Vagina (tissue), 2 donors: Measurements from ENCODE around the gene STK32B. TPM values are rescaled to one million over a fixed set of nuclear protein-coding genes. Genes with fewer than 3 reads are reported as not detected.
A peak's percentile ranks its signal among the peaks of the same experiment; 100 is the strongest.

ENCODE experiments used
- DNase-seq, 2 donors: peaks; one replicate each; pipeline ENCODE4 v3.0.0-alpha.2; 2017; ENCODE audit errors: extremely low spot score in 2 of 2
- H3K27ac ChIP-seq: fragments of 200-600 bp; sonication (generic); one replicate; pipeline ENCODE4 v1.5.1; 2019
- H3K27me3 ChIP-seq: fragments of 200-600 bp; sonication (generic); one replicate; pipeline ENCODE4 v1.5.1; 2019
- H3K36me3 ChIP-seq, 2 donors: fragments of 200-600 bp; sonication (generic); one replicate each; pipeline ENCODE4 v1.5.1; 2017 to 2019
- H3K4me1 ChIP-seq: fragments of 200-600 bp; sonication (generic); one replicate; pipeline ENCODE4 v1.5.1; 2019
- H3K4me3 ChIP-seq, 2 donors: fragments of 200-600 bp; sonication (generic); 1 replicate in 1 of 2; 2 replicates in 1 of 2; pipeline ENCODE4 v1.5.1; 2016 to 2019
- H3K9me3 ChIP-seq: fragments of 200-600 bp; sonication (generic); one replicate; pipeline ENCODE4 v1.5.1; 2019
- POLR2A ChIP-seq, 2 donors: fragments of 450-650 bp; IDR thresholded peaks; one replicate each; pipeline ENCODE4 v1.6.1; 2017; ENCODE audit warnings: antibody characterized with exemption in 2 of 2, mild to moderate bottlenecking in 2 of 2, moderate library complexity in 2 of 2
- POLR2AphosphoS5 ChIP-seq, 2 donors: sonication (generic); formaldehyde crosslinking; IDR thresholded peaks; one replicate each; pipeline ENCODE4 v1.9.0; 2017; ENCODE audit warnings: antibody characterized with exemption in 2 of 2, mild to moderate bottlenecking in 2 of 2, low read depth in 1 of 2; ENCODE audit not compliant: insufficient read depth in 1 of 2
- intact Hi-C: fragments of 100-400 bp; cut with DNase I; formaldehyde crosslinking; loops from one replicate; pipeline ENCODE4 v1.15.1; 2023
- total RNA-seq: library from RNA; depleted of rRNA; stranded (reverse); fragments of >200 nt; gene quantifications from one replicate; pipeline ENCODE4 v1.2.3, GENCODE V29; 2016
- TF ChIP-seq, protein P1 (sequence below), 3 experiments: fragments of 450-650 bp in 2 of 3; fragments of 200-600 bp in 1 of 3; sonication (generic) in 1 of 3; IDR thresholded peaks; one replicate each; pipeline ENCODE4 v1.5.1; 2017 to 2019; ENCODE audit warnings: antibody characterized with exemption in 3 of 3, mild to moderate bottlenecking in 2 of 3, moderate library complexity in 2 of 3

The STK32B gene
- total RNA-seq, 1 donor from 2014 or later = 6.4 TPM

DNA sequence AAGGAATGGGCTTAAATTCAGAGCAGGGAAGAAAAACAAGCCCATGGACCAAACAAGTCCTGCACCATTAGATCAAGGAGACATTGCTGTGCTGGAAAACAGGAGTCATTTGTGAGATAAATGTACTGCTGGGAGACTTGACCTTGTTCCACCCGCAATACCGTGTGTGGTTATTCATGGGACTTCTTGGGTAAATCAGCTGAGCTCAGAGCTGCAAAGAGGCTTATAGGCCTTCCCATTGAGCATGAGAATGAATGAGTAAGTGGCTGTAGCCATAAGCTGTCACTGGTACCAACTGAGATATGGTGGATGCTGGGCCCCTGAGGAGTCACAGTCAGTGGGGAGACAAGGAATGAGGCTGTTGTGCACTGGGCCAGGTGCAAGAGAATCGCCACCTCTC, 29.7 kb upstream of the STK32B start:
- Histone ChIP-seq H3K4me1 (peaks cover 6% of the 10 kb centered on the region), H3K27ac (no peak overlapping the region), H3K4me3 (no peak overlapping the region), H3K27me3 (no peaks in the 10 kb centered on the region), H3K36me3 (no peaks in the 10 kb centered on the region), H3K9me3 (no peaks in the 10 kb centered on the region)
- DNase-seq = no peak
- TF ChIP-seq POLR2AphosphoS5 (IDR thresholded peaks at IDR 0.05; ENCODE audit: insufficient read depth in 1 of 2, low read depth in 1 of 2) = no peak
- TF ChIP-seq, protein P1, sequence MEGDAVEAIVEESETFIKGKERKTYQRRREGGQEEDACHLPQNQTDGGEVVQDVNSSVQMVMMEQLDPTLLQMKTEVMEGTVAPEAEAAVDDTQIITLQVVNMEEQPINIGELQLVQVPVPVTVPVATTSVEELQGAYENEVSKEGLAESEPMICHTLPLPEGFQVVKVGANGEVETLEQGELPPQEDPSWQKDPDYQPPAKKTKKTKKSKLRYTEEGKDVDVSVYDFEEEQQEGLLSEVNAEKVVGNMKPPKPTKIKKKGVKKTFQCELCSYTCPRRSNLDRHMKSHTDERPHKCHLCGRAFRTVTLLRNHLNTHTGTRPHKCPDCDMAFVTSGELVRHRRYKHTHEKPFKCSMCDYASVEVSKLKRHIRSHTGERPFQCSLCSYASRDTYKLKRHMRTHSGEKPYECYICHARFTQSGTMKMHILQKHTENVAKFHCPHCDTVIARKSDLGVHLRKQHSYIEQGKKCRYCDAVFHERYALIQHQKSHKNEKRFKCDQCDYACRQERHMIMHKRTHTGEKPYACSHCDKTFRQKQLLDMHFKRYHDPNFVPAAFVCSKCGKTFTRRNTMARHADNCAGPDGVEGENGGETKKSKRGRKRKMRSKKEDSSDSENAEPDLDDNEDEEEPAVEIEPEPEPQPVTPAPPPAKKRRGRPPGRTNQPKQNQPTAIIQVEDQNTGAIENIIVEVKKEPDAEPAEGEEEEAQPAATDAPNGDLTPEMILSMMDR (IDR thresholded peaks at IDR 0.05) = no peak
- no peak for TF ChIP-seq POLR2A (IDR thresholded peaks at IDR 0.05)
- intact Hi-C loops = no loop called here

DNA sequence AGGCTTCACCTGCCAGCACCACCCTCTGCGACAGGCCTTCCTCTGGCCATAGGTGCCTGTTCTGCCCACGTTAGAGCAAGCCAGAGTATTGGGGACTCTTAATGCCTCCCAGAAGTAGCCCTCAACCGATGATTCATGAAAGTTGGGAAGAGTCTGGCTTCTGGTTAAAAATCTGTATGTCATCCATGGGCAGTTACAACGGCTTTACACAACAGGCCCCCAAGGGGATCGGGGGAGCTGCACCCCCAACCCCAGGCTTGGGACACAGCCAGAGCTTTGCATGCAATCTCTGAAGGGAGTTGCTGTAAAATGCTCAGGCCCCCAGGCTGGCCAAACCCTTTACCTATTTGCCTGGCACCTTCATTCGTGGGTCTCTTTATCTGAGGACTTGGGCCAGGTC, 26.6 kb upstream of the STK32B start:
- no peaks in the 10 kb centered on the region for H3K27me3 ChIP-seq
- H3K36me3 ChIP-seq = no peaks in the 10 kb centered on the region
- DNase-seq = peak; percentile 16 to 80
- H3K27ac ChIP-seq = no peak overlapping the region
- no peak overlapping the region for H3K4me3 ChIP-seq
- no peak for TF ChIP-seq POLR2AphosphoS5 (IDR thresholded peaks at IDR 0.05; ENCODE audit: insufficient read depth in 1 of 2, low read depth in 1 of 2)
- no peak for TF ChIP-seq POLR2A (IDR thresholded peaks at IDR 0.05)
- TF ChIP-seq, protein P1 (IDR thresholded peaks at IDR 0.05) = no peak
- H3K9me3 ChIP-seq = no peaks in the 10 kb centered on the region
- H3K4me1 ChIP-seq = no peaks in the 10 kb centered on the region
- intact Hi-C loops = no loop called here

DNA sequence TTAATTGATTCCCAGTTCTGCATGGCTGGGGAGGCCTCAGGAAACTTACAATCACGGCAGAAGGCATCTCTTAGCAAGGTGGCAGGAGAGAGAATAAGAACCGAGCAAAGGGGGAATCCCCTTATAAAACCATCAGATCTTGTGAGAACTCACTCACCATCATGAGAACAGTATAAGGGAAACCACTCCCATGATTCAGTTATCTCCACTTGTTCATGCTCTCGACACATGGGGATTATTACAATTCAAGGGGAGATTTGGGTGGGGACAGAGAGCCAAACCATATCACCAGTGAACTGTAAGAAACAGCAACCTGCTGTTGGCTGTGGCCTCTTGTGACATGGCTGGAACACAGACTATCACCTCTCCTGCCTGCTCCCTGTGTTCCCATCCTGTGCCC, 24.9 kb upstream of the STK32B start:
- Histone ChIP-seq H3K9me3 (no peaks in the 10 kb centered on the region), H3K4me1 (no peaks in the 10 kb centered on the region), H3K27me3 (no peaks in the 10 kb centered on the region), H3K27ac (no peak overlapping the region), H3K4me3 (no peak overlapping the region), H3K36me3 (no peaks in the 10 kb centered on the region)
- no peak for TF ChIP-seq POLR2AphosphoS5 (IDR thresholded peaks at IDR 0.05; ENCODE audit: insufficient read depth in 1 of 2, low read depth in 1 of 2)
- no peak for TF ChIP-seq POLR2A (IDR thresholded peaks at IDR 0.05)
- TF ChIP-seq, protein P1 (IDR thresholded peaks at IDR 0.05) = no peak
- no peak for DNase-seq
- intact Hi-C loops = no loop called here

DNA sequence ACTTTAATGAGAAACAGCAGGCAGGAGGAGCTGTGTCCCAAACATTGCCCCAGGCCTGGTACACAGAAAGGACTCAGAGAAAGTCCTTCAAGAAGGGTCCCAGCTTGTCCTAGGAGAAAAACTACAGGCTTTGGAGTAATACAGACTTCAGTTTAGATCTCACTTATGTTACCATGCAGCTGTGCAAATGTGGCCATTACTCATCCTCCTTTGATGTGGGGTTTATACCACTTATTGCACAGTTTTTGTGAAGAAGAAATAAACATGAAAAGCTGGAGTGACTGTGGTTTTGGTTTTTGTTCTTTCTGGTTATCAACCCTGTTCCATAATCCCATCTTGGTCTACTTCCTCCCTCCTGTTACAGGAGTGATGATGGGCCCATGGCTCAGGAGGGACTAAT, 23.9 kb upstream of the STK32B start:
- H3K4me1 ChIP-seq = no peaks in the 10 kb centered on the region
- H3K27me3 ChIP-seq = no peaks in the 10 kb centered on the region
- no peak overlapping the region for H3K27ac ChIP-seq
- H3K4me3 ChIP-seq = no peak overlapping the region
- no peaks in the 10 kb centered on the region for H3K9me3 ChIP-seq
- DNase-seq = no peak
- intact Hi-C loops = no loop called here
- TF ChIP-seq POLR2A (IDR thresholded peaks at IDR 0.05) = no peak
- TF ChIP-seq, protein P1 (IDR thresholded peaks at IDR 0.05) = no peak
- no peak for TF ChIP-seq POLR2AphosphoS5 (IDR thresholded peaks at IDR 0.05; ENCODE audit: insufficient read depth in 1 of 2, low read depth in 1 of 2)
- no peaks in the 10 kb centered on the region for H3K36me3 ChIP-seq

DNA sequence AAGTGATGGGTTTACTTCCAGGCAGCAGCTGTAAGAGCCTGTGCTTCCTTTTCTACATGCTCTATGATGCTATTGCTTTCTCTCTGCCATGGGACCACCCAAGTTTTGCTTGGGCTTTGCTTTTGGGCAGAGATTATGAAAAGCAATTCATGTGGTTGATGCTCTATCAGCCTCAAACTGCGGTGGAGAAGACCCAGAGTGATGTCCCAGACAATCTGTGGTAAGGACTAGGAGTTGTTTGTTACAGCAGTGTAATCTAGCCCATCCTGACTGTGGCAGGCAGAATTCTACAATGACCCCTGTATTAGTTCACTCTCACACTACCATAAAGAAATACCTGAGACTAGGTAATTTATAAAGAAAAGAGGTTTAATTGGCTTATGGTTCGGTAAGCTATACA, 22.8 kb upstream of the STK32B start:
- no peaks in the 10 kb centered on the region for H3K27me3 ChIP-seq
- H3K4me1 ChIP-seq = no peaks in the 10 kb centered on the region
- no peaks in the 10 kb centered on the region for H3K36me3 ChIP-seq
- no peak for TF ChIP-seq POLR2A (IDR thresholded peaks at IDR 0.05)
- TF ChIP-seq POLR2AphosphoS5 (IDR thresholded peaks at IDR 0.05; ENCODE audit: insufficient read depth in 1 of 2, low read depth in 1 of 2) = no peak
- TF ChIP-seq, protein P1 (IDR thresholded peaks at IDR 0.05) = no peak
- no peak for DNase-seq
- intact Hi-C loops = no loop called here
- no peak overlapping the region for H3K27ac ChIP-seq
- no peak overlapping the region for H3K4me3 ChIP-seq
- no peaks in the 10 kb centered on the region for H3K9me3 ChIP-seq
